ENCODE measurements around the gene PUS10.

GRCh38 chr2:60972889-60973656 lies 45.0 kb downstream of the PUS10 start:
- no peak for TF ChIP-seq CTCF (IDR thresholded peaks at IDR 0.05)
- TF ChIP-seq POLR2A (IDR thresholded peaks at IDR 0.05), result no peak

All from adrenal gland (tissue), 5 donors.